Measurements from ENCODE around the gene LDLRAD4.

DNA sequence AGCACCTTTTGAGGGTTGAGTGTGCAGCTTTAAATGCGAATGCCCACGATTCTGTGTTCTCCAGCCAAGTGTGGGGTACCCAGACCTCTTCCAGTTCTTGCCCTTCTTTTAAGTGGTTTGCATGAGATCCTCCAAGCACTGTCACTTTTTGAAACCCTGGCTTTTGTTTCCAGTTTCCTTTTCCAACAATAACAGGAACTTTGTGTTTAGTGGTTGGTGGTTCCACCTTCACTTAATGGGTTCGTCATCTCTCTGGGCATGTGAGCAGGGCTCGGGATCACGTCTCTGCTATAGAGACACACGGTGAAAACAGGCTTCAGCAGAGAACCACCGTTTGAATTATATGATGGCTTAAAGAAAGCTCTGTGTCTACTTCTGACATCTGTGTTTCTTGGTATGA is 197.6 kb downstream of the LDLRAD4 start:
- TF ChIP-seq MCM5 (IDR thresholded peaks at IDR 0.05; ENCODE audit: low read depth) (no peak), BMI1 (IDR thresholded peaks at IDR 0.05; ENCODE audit: low read length) (no peak), NBN (IDR thresholded peaks at IDR 0.05; ENCODE audit: low read depth) (no peak), SLC30A9 (CRISPR knock-in tag; IDR thresholded peaks at IDR 0.05) (no peak), NFYB (IDR thresholded peaks at IDR 0.05; ENCODE audit: extremely low read depth, insufficient read length) (no peak), FOXJ3 (CRISPR knock-in tag; IDR thresholded peaks at IDR 0.05) (no peak)
- TF ChIP-seq, protein P1, sequence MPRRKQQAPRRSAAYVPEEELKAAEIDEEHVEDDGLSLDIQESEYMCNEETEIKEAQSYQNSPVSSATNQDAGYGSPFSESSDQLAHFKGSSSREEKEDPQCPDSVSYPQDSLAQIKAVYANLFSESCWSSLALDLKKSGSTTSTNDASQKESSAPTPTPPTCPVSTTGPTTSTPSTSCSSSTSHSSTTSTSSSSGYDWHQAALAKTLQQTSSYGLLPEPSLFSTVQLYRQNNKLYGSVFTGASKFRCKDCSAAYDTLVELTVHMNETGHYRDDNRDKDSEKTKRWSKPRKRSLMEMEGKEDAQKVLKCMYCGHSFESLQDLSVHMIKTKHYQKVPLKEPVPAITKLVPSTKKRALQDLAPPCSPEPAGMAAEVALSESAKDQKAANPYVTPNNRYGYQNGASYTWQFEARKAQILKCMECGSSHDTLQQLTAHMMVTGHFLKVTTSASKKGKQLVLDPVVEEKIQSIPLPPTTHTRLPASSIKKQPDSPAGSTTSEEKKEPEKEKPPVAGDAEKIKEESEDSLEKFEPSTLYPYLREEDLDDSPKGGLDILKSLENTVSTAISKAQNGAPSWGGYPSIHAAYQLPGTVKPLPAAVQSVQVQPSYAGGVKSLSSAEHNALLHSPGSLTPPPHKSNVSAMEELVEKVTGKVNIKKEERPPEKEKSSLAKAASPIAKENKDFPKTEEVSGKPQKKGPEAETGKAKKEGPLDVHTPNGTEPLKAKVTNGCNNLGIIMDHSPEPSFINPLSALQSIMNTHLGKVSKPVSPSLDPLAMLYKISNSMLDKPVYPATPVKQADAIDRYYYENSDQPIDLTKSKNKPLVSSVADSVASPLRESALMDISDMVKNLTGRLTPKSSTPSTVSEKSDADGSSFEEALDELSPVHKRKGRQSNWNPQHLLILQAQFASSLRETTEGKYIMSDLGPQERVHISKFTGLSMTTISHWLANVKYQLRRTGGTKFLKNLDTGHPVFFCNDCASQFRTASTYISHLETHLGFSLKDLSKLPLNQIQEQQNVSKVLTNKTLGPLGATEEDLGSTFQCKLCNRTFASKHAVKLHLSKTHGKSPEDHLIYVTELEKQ (CRISPR knock-in tag; IDR thresholded peaks at IDR 0.05), result no peak

All from K562 (cell line).